Ovary (tissue), 3 donors: ENCODE measurements around the gene ZNF217.

Experiments used
- CTCF ChIP-seq, 3 donors: fragments of 450-650 bp in 2 of 3; fragments of 200-600 bp in 1 of 3; IDR thresholded peaks; one replicate each; pipeline versions ENCODE4 v1.5.1 to v1.8.0; 2016 to 2022; ENCODE audit warnings: antibody characterized with exemption in 3 of 3, mild to moderate bottlenecking in 1 of 3
- EP300 ChIP-seq: sonication (generic); formaldehyde crosslinking; IDR thresholded peaks from one replicate; pipeline ENCODE4 v1.6.1; 2017; ENCODE audit warnings: antibody characterized with exemption
- donor health status: DM: no; HTN: no; CAD: no.

- no peak for TF ChIP-seq CTCF (IDR thresholded peaks at IDR 0.05)
- peak; percentile 7 for TF ChIP-seq EP300
Observed at GRCh38 chr20:53579581-53580375, 13.9 kb downstream of the ZNF217 start.
